HepG2 (cell line): ENCODE results near the gene ETFDH. TPM values are rescaled to one million over a fixed set of nuclear protein-coding genes. Genes with fewer than 3 reads are reported as not detected.
A peak's percentile ranks its signal among the peaks of the same experiment; 100 is the strongest.

Experiments used
- ATF7 ChIP-seq, 2 experiments: fragments of 450-650 bp in 1 of 2; sonication (generic) in 1 of 2; formaldehyde crosslinking in 1 of 2; IDR thresholded peaks; 2 replicates each; pipeline versions ENCODE4 v1.4.0 to v1.6.1; 2016 to 2020; ENCODE audit warnings: antibody characterized with exemption in 1 of 2, mild to moderate bottlenecking in 1 of 2, missing genetic modification reagents in 1 of 2
- CBX1 ChIP-seq: IDR thresholded peaks from one replicate; pipeline ENCODE4 v1.6.1; 2016; ENCODE audit warnings: antibody characterized with exemption, low read depth
- DMAP1 ChIP-seq: IDR thresholded peaks from 2 replicates; pipeline ENCODE4 v1.6.1; 2016
- GLI4 ChIP-seq: sonication (generic); formaldehyde crosslinking; IDR thresholded peaks from 2 replicates; pipeline ENCODE4 v1.5.1; 2020; ENCODE audit warnings: missing genetic modification reagents, mild to moderate bottlenecking, moderate library complexity, borderline replicate concordance
- HOXA7 ChIP-seq: sonication (generic); formaldehyde crosslinking; IDR thresholded peaks from 2 replicates; pipeline ENCODE4 v1.8.1; 2022; ENCODE audit warnings: mild to moderate bottlenecking, missing genetic modification reagents, moderate library complexity
- KAT8 ChIP-seq: IDR thresholded peaks from 2 replicates; pipeline ENCODE4 v1.6.1; 2016; ENCODE audit warnings: missing genetic modification reagents, missing compliant biosample characterization
- KLF9 ChIP-seq: IDR thresholded peaks from 2 replicates; pipeline ENCODE4 v1.6.1; 2016; ENCODE audit warnings: low read depth
- MTA3 ChIP-seq: sonication (generic); formaldehyde crosslinking; IDR thresholded peaks from 2 replicates; pipeline ENCODE4 v1.4.0; 2020; ENCODE audit warnings: missing genetic modification reagents
- PAF1 ChIP-seq: IDR thresholded peaks from 2 replicates; pipeline ENCODE4 v1.6.1; 2016; ENCODE audit warnings: missing genetic modification reagents, missing compliant biosample characterization
- PAX8 ChIP-seq: sonication (generic); formaldehyde crosslinking; IDR thresholded peaks from 2 replicates; pipeline ENCODE4 v1.8.0; 2022; ENCODE audit warnings: mild to moderate bottlenecking, missing genetic modification reagents, borderline replicate concordance
- POGK ChIP-seq: sonication (generic); formaldehyde crosslinking; conservative IDR thresholded peaks from 2 replicates; pipeline ENCODE4 v1.8.0; 2022; ENCODE audit warnings: mild to moderate bottlenecking, moderate library complexity, missing genetic modification reagents
- POLR2A ChIP-seq, 2 experiments: IDR thresholded peaks; 2 replicates each; pipeline ENCODE4 v1.6.1; 2011; ENCODE audit warnings: low read depth in 2 of 2, low read length in 2 of 2, mild to moderate bottlenecking in 1 of 2, moderate library complexity in 1 of 2; ENCODE audit not compliant: insufficient read depth in 1 of 2
- RBFOX2 ChIP-seq: fragments of 200-400 bp; formaldehyde crosslinking; IDR thresholded peaks from 2 replicates; pipeline ENCODE4 v1.6.1; 2017; ENCODE audit warnings: low read depth, mild to moderate bottlenecking, low read length
- SIN3A ChIP-seq: IDR thresholded peaks from 2 replicates; pipeline ENCODE4 v1.6.1; 2011; ENCODE audit warnings: low read depth, mild to moderate bottlenecking, control low read depth, low read length, borderline replicate concordance
- SMAD1 ChIP-seq: sonication (generic); formaldehyde crosslinking; IDR thresholded peaks from 2 replicates; pipeline ENCODE4 v1.4.0; 2020; ENCODE audit warnings: missing genetic modification reagents, low read depth, mild to moderate bottlenecking, borderline replicate concordance
- SMYD3 ChIP-seq: sonication (generic); formaldehyde crosslinking; IDR thresholded peaks from 2 replicates; pipeline ENCODE4 v1.8.1; 2023; ENCODE audit warnings: mild to moderate bottlenecking, missing genetic modification reagents
- SUZ12 ChIP-seq: fragments of 150-350 bp; IDR thresholded peaks from 2 replicates; pipeline ENCODE4 v1.6.1; 2014; ENCODE audit warnings: low read depth, low read length
- YEATS4 ChIP-seq: sonication (generic); formaldehyde crosslinking; IDR thresholded peaks from 2 replicates; pipeline ENCODE4 v1.4.0; 2020; ENCODE audit warnings: missing genetic modification reagents, borderline replicate concordance
- ZBTB20 ChIP-seq: sonication (generic); formaldehyde crosslinking; IDR thresholded peaks from 2 replicates; pipeline ENCODE4 v1.8.1; 2023; ENCODE audit warnings: missing genetic modification reagents, low read depth, mild to moderate bottlenecking, borderline replicate concordance
- ZBTB21 ChIP-seq: sonication (generic); formaldehyde crosslinking; IDR thresholded peaks from 2 replicates; pipeline ENCODE4 v1.4.0; 2020; ENCODE audit warnings: missing genetic modification reagents
- ZFP36L2 ChIP-seq: sonication (generic); formaldehyde crosslinking; IDR thresholded peaks from 2 replicates; pipeline ENCODE4 v1.4.0; 2020; ENCODE audit warnings: missing genetic modification reagents
- ZFP62 ChIP-seq: sonication (generic); formaldehyde crosslinking; IDR thresholded peaks from 2 replicates; pipeline ENCODE4 v1.4.0; 2020; ENCODE audit warnings: missing genetic modification reagents
- ZNF547 ChIP-seq: sonication (generic); formaldehyde crosslinking; IDR thresholded peaks from 2 replicates; pipeline ENCODE4 v1.5.1; 2020; ENCODE audit warnings: mild to moderate bottlenecking, missing genetic modification reagents
- ZNF549 ChIP-seq: sonication (generic); formaldehyde crosslinking; IDR thresholded peaks from 2 replicates; pipeline ENCODE4 v1.5.0; 2020; ENCODE audit warnings: missing genetic modification reagents
- ZNF616 ChIP-seq: sonication (generic); formaldehyde crosslinking; IDR thresholded peaks from 2 replicates; pipeline ENCODE4 v1.5.0; 2020; ENCODE audit warnings: low read depth, mild to moderate bottlenecking, missing genetic modification reagents
- ZNF746 ChIP-seq: sonication (generic); formaldehyde crosslinking; IDR thresholded peaks from 2 replicates; pipeline ENCODE4 v1.8.0; 2022; ENCODE audit warnings: mild to moderate bottlenecking, missing genetic modification reagents
- ZNF788 ChIP-seq: sonication (generic); formaldehyde crosslinking; IDR thresholded peaks from 2 replicates; pipeline ENCODE4 v1.5.0; 2020; ENCODE audit warnings: mild to moderate bottlenecking, missing genetic modification reagents, borderline replicate concordance
- ZSCAN9 ChIP-seq: IDR thresholded peaks from 2 replicates; pipeline ENCODE4 v1.6.1; 2016; ENCODE audit warnings: borderline replicate concordance
- polyA plus RNA-seq, 8 experiments: library from polyadenylated mRNA; depleted of rRNA in 3 of 8; stranded (reverse) in 7 of 8; unstranded in 1 of 8; fragments of >200 nt; fragmentation: Illumina TruSeq in 4 of 8; extraction: Trizol in 4 of 8; gene quantifications; 2 replicates each; pipeline versions ENCODE4 v1.2.1 to v1.2.3, GENCODE V29; 2011 to 2016; ENCODE audit warnings: low read depth in 4 of 8, missing spikeins in 1 of 8, mixed read lengths in 1 of 8; ENCODE audit not compliant: insufficient read depth in 1 of 8
- total RNA-seq, 5 experiments: library from RNA; depleted of rRNA; stranded (reverse); fragments of >200 nt; fragmentation: Illumina TruSeq; extraction: Trizol; gene quantifications; 2 replicates each; pipeline ENCODE4 v1.2.3, GENCODE V29; 2016; ENCODE audit warnings: low read depth in 1 of 5
- TF ChIP-seq, protein P1 (sequence below): sonication (generic); formaldehyde crosslinking; IDR thresholded peaks from 2 replicates; pipeline ENCODE4 v1.5.0; 2020; ENCODE audit warnings: missing genetic modification reagents

ETFDH gene
- total and polyA plus RNA-seq, 2 of the 13 experiments (the other 11 are each of a cell fraction or from before 2014, with no cell fraction given): 14.7 to 17.8 TPM

- 0 out of 2 replicates have a peak, but pooled peaks have one; percentile 2 for TF ChIP-seq ZFP62
- no peak for TF ChIP-seq SMYD3 (CRISPR knock-in tag)
- peak; percentile 76 for TF ChIP-seq RBFOX2
- peak; percentile 34; the same call in 1 of the 2 replicates for TF ChIP-seq ZNF746 (CRISPR knock-in tag)
- no peak for TF ChIP-seq ZFP36L2 (CRISPR knock-in tag)
- no peak for TF ChIP-seq HOXA7 (CRISPR knock-in tag)
- 0 out of 2 replicates have a peak, but pooled peaks have one; percentile 49 for TF ChIP-seq GLI4 (CRISPR knock-in tag)
- 0 out of 2 replicates have a peak, but pooled peaks have one; percentile 14 for TF ChIP-seq KLF9
- peak; percentile 97 for TF ChIP-seq ATF7 (IDR thresholded peaks at IDR 0.05)
- TF ChIP-seq ATF7 (CRISPR knock-in tag; IDR thresholded peaks at IDR 0.05): peak; percentile 95
- peak; percentile 79 for TF ChIP-seq CBX1
- peak; percentile 73 for TF ChIP-seq SUZ12
- no peak for TF ChIP-seq SMAD1 (CRISPR knock-in tag)
- TF ChIP-seq POGK (CRISPR knock-in tag): peak; percentile 92
- TF ChIP-seq ZNF616 (CRISPR knock-in tag): peak; percentile 67; the same call in 1 of the 2 replicates
- TF ChIP-seq ZNF788 (CRISPR knock-in tag): peak; percentile 93; the same call in 1 of the 2 replicates
- TF ChIP-seq ZBTB20 (CRISPR knock-in tag): peak; percentile 72; the same call in 1 of the 2 replicates
- TF ChIP-seq YEATS4 (CRISPR knock-in tag): peak; percentile 85; the same call in 1 of the 2 replicates
- no peak for TF ChIP-seq PAX8 (CRISPR knock-in tag)
- TF ChIP-seq ZSCAN9 (CRISPR knock-in tag): peak; percentile 25
- peak; percentile 52 to 57 for TF ChIP-seq POLR2A (IDR thresholded peaks at IDR 0.05; ENCODE audit: insufficient read depth in 1 of 2, low read depth in 2 of 2, low read length in 2 of 2)
- TF ChIP-seq ZBTB21 (CRISPR knock-in tag): peak; percentile 71; the same call in 1 of the 2 replicates
- TF ChIP-seq KAT8 (CRISPR knock-in tag): peak; percentile 98
- no peak for TF ChIP-seq ZNF549 (CRISPR knock-in tag)
- no peak for TF ChIP-seq PAF1
- TF ChIP-seq SIN3A: peak; percentile 23; the same call in 1 of the 2 replicates
- no peak for TF ChIP-seq MTA3 (CRISPR knock-in tag)
- peak; percentile 74; the same call in 1 of the 2 replicates for TF ChIP-seq DMAP1 (CRISPR knock-in tag)
- TF ChIP-seq ZNF547 (CRISPR knock-in tag): no peak; the same call in none of the 2 replicates
- TF ChIP-seq, protein P1, sequence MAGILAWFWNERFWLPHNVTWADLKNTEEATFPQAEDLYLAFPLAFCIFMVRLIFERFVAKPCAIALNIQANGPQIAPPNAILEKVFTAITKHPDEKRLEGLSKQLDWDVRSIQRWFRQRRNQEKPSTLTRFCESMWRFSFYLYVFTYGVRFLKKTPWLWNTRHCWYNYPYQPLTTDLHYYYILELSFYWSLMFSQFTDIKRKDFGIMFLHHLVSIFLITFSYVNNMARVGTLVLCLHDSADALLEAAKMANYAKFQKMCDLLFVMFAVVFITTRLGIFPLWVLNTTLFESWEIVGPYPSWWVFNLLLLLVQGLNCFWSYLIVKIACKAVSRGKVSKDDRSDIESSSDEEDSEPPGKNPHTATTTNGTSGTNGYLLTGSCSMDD (CRISPR knock-in tag): no peak
Measured at GRCh38 chr4:158671915-158672806, at the start of gene ETFDH (continued).
